Activated CD8-positive, alpha-beta T cell treated with anti-CD3 and anti-CD28 coated beads for 36 hours (primary cell): ENCODE measurements around the gene MGARP. TPM values are rescaled to one million over a fixed set of nuclear protein-coding genes. Genes with fewer than 3 reads are reported as not detected.
A peak's percentile ranks its signal among the peaks of the same experiment; 100 is the strongest.

Experiments used
- ATAC-seq: fragments of 200-7000 bp; cut with Tn5 transposase; one replicate; pipeline ENCODE4 v1.10.0; 2021; ENCODE audit warnings: mild to moderate bottlenecking, moderate library complexity
- CTCF ChIA-PET: fragments of 350-600 bp; sonication (Branson Sonifier 250); formaldehyde crosslinking; loops from one replicate; lab custom pipeline; 2021; ENCODE audit warnings: antibody characterized with exemption; lab: Charles Lee
- POLR2A ChIA-PET: fragments of 350-600 bp; sonication (Branson Sonifier 250); formaldehyde crosslinking; loops from one replicate; lab custom pipeline; 2021; ENCODE audit warnings: antibody characterized with exemption; lab: Charles Lee
- DNase-seq: peaks from one replicate; pipeline ENCODE4 v3.0.0-alpha.2; 2020
- H3K27ac Mint-ChIP-seq: one replicate; pipeline ENCODE4 v1.8.0; 2021; ENCODE audit warnings: mild to moderate bottlenecking, mixed read lengths
- H3K27me3 Mint-ChIP-seq: one replicate; pipeline ENCODE4 v1.8.0; 2021; ENCODE audit warnings: mixed read lengths
- H3K36me3 Mint-ChIP-seq: one replicate; pipeline ENCODE4 v1.8.0; 2021; ENCODE audit warnings: low read depth, mixed read lengths
- H3K4me1 Mint-ChIP-seq: one replicate; pipeline ENCODE4 v1.8.0; 2021; ENCODE audit warnings: low read depth, mixed read lengths
- H3K4me3 Mint-ChIP-seq: one replicate; pipeline ENCODE4 v1.8.0; 2021; ENCODE audit warnings: mild to moderate bottlenecking, moderate library complexity, mixed read lengths
- H3K9me3 Mint-ChIP-seq: one replicate; pipeline ENCODE4 v1.8.0; 2021; ENCODE audit warnings: mixed read lengths
- CTCF ChIP-seq: fragments of 200-600 bp; IDR thresholded peaks from one replicate; pipeline ENCODE4 v1.8.0; 2022; ENCODE audit warnings: antibody characterized with exemption, mild to moderate bottlenecking
- intact Hi-C: fragments of 100-400 bp; cut with micrococcal nuclease; formaldehyde crosslinking; loops from one replicate; pipeline ENCODE4 v1.10.0; 2022
- total RNA-seq, 2 experiments: library from RNA; stranded (reverse); gene quantifications; one replicate each; pipeline ENCODE4 v1.2.3, GENCODE V29; 2021

The MGARP gene
- total RNA-seq, 2 experiments from 2014 or later = 0.22 to 0.32 TPM

- Mint-ChIP-seq H3K36me3 (peaks cover 9% of the 10 kb centered on the region), H3K4me3 (no peak overlapping the region), H3K9me3 (peaks cover 6% of the 10 kb centered on the region), H3K27me3 (peaks cover 28% of the 10 kb centered on the region), H3K27ac (no peak overlapping the region), H3K4me1 (peaks cover 13% of the 10 kb centered on the region)
- DNase-seq = no peak
- ATAC-seq = no peak
- intact Hi-C loops = no loop called here
- CTCF ChIA-PET = interaction anchor here (1.2 to 1.5 kb wide), 3 partner anchors 18 to 252 kb away, joined by 3 to 5 read pairs (median 4); partner anchors contain the start of gene NAA15
- no peak for TF ChIP-seq CTCF
- POLR2A ChIA-PET = interaction anchor here (0.7 kb wide), 1 partner anchor 20 kb away, joined by 3 read pairs; the partner anchor contains the start of gene NDUFC1
Observed at GRCh38 chr4:139282065-139282720, 2.2 kb upstream of the MGARP start.

- Mint-ChIP-seq H3K4me3 (peak overlapping the region; percentile 72), H3K36me3 (no peaks in the 10 kb centered on the region), H3K27ac (no peak overlapping the region), H3K4me1 (peaks cover 13% of the 10 kb centered on the region), H3K27me3 (peaks cover 36% of the 10 kb centered on the region), H3K9me3 (peaks cover under 1% of the 10 kb centered on the region)
- DNase-seq (no peak), ATAC-seq (peak; percentile 34)
- ChIA-PET POLR2A (no interaction called here), CTCF (interaction anchor here (1.6 to 2.2 kb wide), 2 partner anchors 13 to 16 kb away, joined by 8 to 12 read pairs; no protein-coding TSS in a partner anchor)
- TF ChIP-seq CTCF = no peak
- intact Hi-C loops = no loop called here
Observed at GRCh38 chr4:139278912-139279759, 889 bp downstream of the MGARP start.

- Mint-ChIP-seq H3K36me3 (no peaks in the 10 kb centered on the region), H3K27me3 (peaks cover 36% of the 10 kb centered on the region), H3K4me1 (peaks cover 13% of the 10 kb centered on the region), H3K4me3 (peak overlapping the region; percentile 72), H3K27ac (no peak overlapping the region), H3K9me3 (no peaks in the 10 kb centered on the region)
- TF ChIP-seq CTCF = no peak
- ChIA-PET CTCF (no interaction called here), POLR2A (no interaction called here)
- DNase-seq (no peak), ATAC-seq (no peak)
- intact Hi-C loops = no loop called here
Observed at GRCh38 chr4:139278485-139278884, 1.5 kb downstream of the MGARP start.

- peaks cover 12% of the 10 kb centered on the region for H3K4me1 Mint-ChIP-seq
- no peaks in the 10 kb centered on the region for H3K9me3 Mint-ChIP-seq
- ChIA-PET CTCF (interaction anchor here (0.9 to 2.0 kb wide), 4 partner anchors 9 to 25 kb away, joined by 3 to 7 read pairs (median 3); no protein-coding TSS in a partner anchor), POLR2A (no interaction called here)
- intact Hi-C loops = no loop called here
- no peak overlapping the region for H3K27ac Mint-ChIP-seq
- H3K27me3 Mint-ChIP-seq = peaks cover 30% of the 10 kb centered on the region
- no peaks in the 10 kb centered on the region for H3K36me3 Mint-ChIP-seq
- DNase-seq (no peak), ATAC-seq (no peak)
- no peak for TF ChIP-seq CTCF
- no peak overlapping the region for H3K4me3 Mint-ChIP-seq
Observed at GRCh38 chr4:139275281-139275735, 4.7 kb downstream of the MGARP start.
